HFFc6 (cell line): ENCODE measurements around the gene SLN. TPM values are rescaled to one million over a fixed set of nuclear protein-coding genes. Genes with fewer than 3 reads are reported as not detected.

Experiments
- DNase-seq: peaks from one replicate; pipeline ENCODE4 v3.0.0-alpha.2; 2018
- H3K27ac Mint-ChIP-seq: 2 replicates; pipeline ENCODE4 v1.8.0; 2020; ENCODE audit warnings: mild to moderate bottlenecking, mixed read lengths
- H3K27me3 Mint-ChIP-seq: 2 replicates; pipeline ENCODE4 v1.8.0; 2021; ENCODE audit warnings: mild to moderate bottlenecking, moderate library complexity, mixed read lengths; ENCODE audit not compliant: insufficient read depth
- H3K36me3 Mint-ChIP-seq: 2 replicates; pipeline ENCODE4 v1.8.0; 2021; ENCODE audit warnings: low read depth, mixed read lengths
- H3K4me1 Mint-ChIP-seq: 2 replicates; pipeline ENCODE4 v1.8.0; 2020; ENCODE audit warnings: low read depth, mixed read lengths
- H3K4me3 Mint-ChIP-seq: 2 replicates; pipeline ENCODE4 v1.8.0; 2020; ENCODE audit warnings: mild to moderate bottlenecking, moderate library complexity, mixed read lengths
- H3K9me3 Mint-ChIP-seq: 2 replicates; pipeline ENCODE4 v1.8.0; 2020; ENCODE audit warnings: mild to moderate bottlenecking, mixed read lengths
- total RNA-seq, 6 experiments: library from RNA; stranded (reverse); fragmentation: NEBNext Ultra II Directional; extraction: Animal tissue kit (Norgen Biotek cat#: 25700); gene quantifications; 2 replicates in 1 of 6; 3 replicates in 5 of 6; pipeline ENCODE4 v1.2.3, GENCODE V29; 2021
- TF ChIP-seq, protein P1 (sequence below): fragments of 200-600 bp; sonication (generic); IDR thresholded peaks from 2 replicates; pipeline ENCODE4 v1.5.0; 2021; ENCODE audit warnings: antibody characterized with exemption, mild to moderate bottlenecking

Gene SLN
- total RNA-seq, 6 experiments from 2014 or later = not detected

DNA sequence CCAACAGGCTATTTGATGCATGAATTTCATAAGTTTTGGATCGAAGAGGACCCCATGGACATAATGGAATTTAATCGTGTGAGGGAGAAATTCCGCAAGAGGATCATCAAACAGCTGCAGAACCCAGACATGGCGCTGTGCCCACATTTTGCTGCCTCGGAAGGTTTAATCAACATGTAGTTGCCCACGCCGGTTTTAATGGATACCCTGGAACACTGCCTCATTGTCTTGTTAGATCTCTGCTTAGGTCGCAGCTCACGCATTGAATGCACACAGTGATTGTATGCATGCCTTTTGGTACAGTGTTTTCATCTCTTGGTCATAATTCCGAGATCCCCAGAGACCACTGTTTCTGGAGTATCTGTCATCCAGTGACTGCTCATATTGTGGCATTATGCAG lies 46.8 kb downstream of the SLN start:
- TF ChIP-seq, protein P1, sequence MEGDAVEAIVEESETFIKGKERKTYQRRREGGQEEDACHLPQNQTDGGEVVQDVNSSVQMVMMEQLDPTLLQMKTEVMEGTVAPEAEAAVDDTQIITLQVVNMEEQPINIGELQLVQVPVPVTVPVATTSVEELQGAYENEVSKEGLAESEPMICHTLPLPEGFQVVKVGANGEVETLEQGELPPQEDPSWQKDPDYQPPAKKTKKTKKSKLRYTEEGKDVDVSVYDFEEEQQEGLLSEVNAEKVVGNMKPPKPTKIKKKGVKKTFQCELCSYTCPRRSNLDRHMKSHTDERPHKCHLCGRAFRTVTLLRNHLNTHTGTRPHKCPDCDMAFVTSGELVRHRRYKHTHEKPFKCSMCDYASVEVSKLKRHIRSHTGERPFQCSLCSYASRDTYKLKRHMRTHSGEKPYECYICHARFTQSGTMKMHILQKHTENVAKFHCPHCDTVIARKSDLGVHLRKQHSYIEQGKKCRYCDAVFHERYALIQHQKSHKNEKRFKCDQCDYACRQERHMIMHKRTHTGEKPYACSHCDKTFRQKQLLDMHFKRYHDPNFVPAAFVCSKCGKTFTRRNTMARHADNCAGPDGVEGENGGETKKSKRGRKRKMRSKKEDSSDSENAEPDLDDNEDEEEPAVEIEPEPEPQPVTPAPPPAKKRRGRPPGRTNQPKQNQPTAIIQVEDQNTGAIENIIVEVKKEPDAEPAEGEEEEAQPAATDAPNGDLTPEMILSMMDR = no peak
- Mint-ChIP-seq H3K27ac (no peak overlapping the region), H3K4me3 (no peak overlapping the region), H3K9me3 (no peaks in the 10 kb centered on the region), H3K4me1 (no peaks in the 10 kb centered on the region), H3K36me3 (no peaks in the 10 kb centered on the region), H3K27me3 (peaks cover 23% of the 10 kb centered on the region)
- no peak for DNase-seq

DNA sequence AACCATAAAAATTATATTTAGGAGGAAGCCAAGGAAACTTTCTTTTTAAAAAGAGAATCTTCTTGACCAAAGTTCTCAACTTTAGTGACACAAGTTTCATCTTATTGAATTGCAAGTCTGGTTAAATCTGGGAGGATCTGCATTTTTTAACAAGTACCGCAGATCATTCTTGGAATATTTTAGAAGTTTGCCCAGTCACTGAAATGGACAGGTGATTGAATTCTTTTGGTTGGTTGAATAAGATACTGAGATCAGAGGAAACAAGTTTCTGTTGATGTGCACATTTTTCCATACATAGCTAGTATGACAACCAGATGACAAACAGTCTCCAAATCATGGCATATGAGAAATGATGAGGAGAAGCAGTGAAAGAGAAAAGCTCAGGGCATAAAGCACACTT lies 50.2 kb downstream of the SLN start:
- TF ChIP-seq, protein P1 = no peak
- DNase-seq = no peak
- Mint-ChIP-seq H3K4me1 (no peaks in the 10 kb centered on the region), H3K36me3 (no peaks in the 10 kb centered on the region), H3K27me3 (peaks cover 14% of the 10 kb centered on the region; the same call in 1 of the 2 replicates), H3K9me3 (no peaks in the 10 kb centered on the region), H3K27ac (no peak overlapping the region), H3K4me3 (no peak overlapping the region)

DNA sequence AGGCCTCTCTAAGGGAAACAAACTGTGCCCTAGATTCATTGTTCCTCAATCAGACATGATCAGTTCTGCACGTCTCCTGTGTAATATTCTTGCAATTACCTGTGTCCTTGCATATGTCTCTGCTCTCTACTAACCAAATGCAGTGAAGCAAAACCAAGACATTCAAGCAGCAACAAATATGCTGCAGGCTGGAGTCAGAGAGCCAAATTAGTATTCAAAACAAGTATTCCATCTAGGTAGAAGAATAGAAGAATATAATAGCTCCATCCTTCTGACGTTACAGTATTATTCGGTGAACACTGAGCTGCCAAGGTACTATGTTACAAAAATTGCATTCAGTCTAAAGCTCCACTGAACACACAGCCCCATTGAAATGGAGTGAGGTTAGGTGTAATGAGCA lies 51.8 kb downstream of the SLN start:
- no peaks in the 10 kb centered on the region for H3K36me3 Mint-ChIP-seq
- no peaks in the 10 kb centered on the region for H3K9me3 Mint-ChIP-seq
- DNase-seq = no peak
- TF ChIP-seq, protein P1 = no peak
- H3K4me3 Mint-ChIP-seq = no peak overlapping the region
- H3K4me1 Mint-ChIP-seq = no peaks in the 10 kb centered on the region
- no peak overlapping the region for H3K27ac Mint-ChIP-seq
- peaks cover 14% of the 10 kb centered on the region; the same call in 1 of the 2 replicates for H3K27me3 Mint-ChIP-seq

DNA sequence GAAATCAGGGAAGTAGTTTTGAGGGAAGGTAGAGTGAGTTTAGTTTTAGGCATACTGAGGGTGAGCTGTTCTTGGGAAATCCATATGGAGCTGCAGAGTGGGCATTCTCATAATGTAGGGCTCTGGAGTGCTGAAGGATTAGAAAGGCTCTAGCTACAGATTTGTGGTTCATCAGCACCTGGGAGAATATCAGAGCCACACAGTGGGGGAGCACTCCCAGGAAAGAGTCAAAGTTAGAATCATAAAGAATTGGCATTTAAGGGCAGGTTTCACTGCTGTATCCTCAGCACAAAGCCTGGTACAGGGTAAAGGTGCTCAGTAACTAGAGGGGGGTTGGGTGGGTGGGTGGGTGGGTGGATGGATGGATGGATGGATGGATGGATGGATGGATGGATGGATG lies 52.5 kb downstream of the SLN start:
- DNase-seq = no peak
- Mint-ChIP-seq H3K27ac (no peak overlapping the region), H3K4me1 (no peaks in the 10 kb centered on the region), H3K9me3 (no peaks in the 10 kb centered on the region), H3K36me3 (no peaks in the 10 kb centered on the region), H3K27me3 (peaks cover 12% of the 10 kb centered on the region; the same call in 1 of the 2 replicates), H3K4me3 (no peak overlapping the region)
- TF ChIP-seq, protein P1 = no peak

Other genes starting within 250 kb of the SLN start
- gene ALKBH8, start 146.3 kb downstream of the SLN start, total RNA-seq = 1 to 10 TPM; 5.6 to 9.6 (median 7.1) TPM
- under 1 TPM; 0.19 to 0.30 (median 0.24) TPM for gene ELMOD1, start 120.9 kb downstream of the SLN start, total RNA-seq
- 1 to 10 TPM; 7.0 to 9.7 (median 7.7) TPM for gene SLC35F2, start 146.7 kb upstream of the SLN start, total RNA-seq
- not detected for gene RAB39A, start 216.4 kb upstream of the SLN start, total RNA-seq